Neuronal stem cell (in vitro differentiated cells): Measurements from ENCODE around the gene PDS5B.
A peak's percentile ranks its signal among the peaks of the same experiment; 100 is the strongest.

ENCODE experiments used
- DNase-seq: peaks from one replicate; pipeline ENCODE4 v3.0.0-alpha.2; 2013; ENCODE audit warnings: low spot score
- H2AFZ ChIP-seq: one replicate; pipeline ENCODE4 v1.6.1; 2013; ENCODE audit warnings: mild to moderate bottlenecking, low read length, inconsistent platforms
- H2AK5ac ChIP-seq: 2 replicates; pipeline ENCODE4 v1.6.1; 2013; ENCODE audit warnings: low read depth, mild to moderate bottlenecking, inconsistent platforms, low read length, moderate library complexity, mixed read lengths
- H2BK120ac ChIP-seq: 2 replicates; pipeline ENCODE4 v1.6.1; 2013; ENCODE audit warnings: low read depth, mild to moderate bottlenecking, inconsistent platforms, low read length, moderate library complexity, mixed read lengths
- H2BK12ac ChIP-seq: one replicate; pipeline ENCODE4 v1.6.1; 2013; ENCODE audit warnings: low read length, inconsistent platforms
- H2BK15ac ChIP-seq: 2 replicates; pipeline ENCODE4 v1.6.1; 2013; ENCODE audit warnings: mild to moderate bottlenecking, low read length, inconsistent platforms, mixed read lengths
- H2BK5ac ChIP-seq: one replicate; pipeline ENCODE4 v1.6.1; 2013; ENCODE audit warnings: inconsistent platforms, mild to moderate bottlenecking, low read length, moderate library complexity
- H3K14ac ChIP-seq: one replicate; pipeline ENCODE4 v1.6.1; 2013; ENCODE audit warnings: low read length, inconsistent platforms
- H3K18ac ChIP-seq: 2 replicates; pipeline ENCODE4 v1.6.1; 2013; ENCODE audit warnings: low read length, inconsistent platforms
- H3K23ac ChIP-seq: 2 replicates; pipeline ENCODE4 v1.6.1; 2013; ENCODE audit warnings: low read depth, mild to moderate bottlenecking, mixed read lengths, low read length, inconsistent platforms; ENCODE audit not compliant: poor library complexity
- H3K27ac ChIP-seq: replicated peaks from 3 replicates; pipeline ENCODE4 v1.5.1; 2013; ENCODE audit warnings: low read length, inconsistent platforms
- H3K27me3 ChIP-seq, 3 experiments: 2 replicates each; pipeline ENCODE4 v1.6.1; 2013; ENCODE audit warnings: low read length in 3 of 3, mild to moderate bottlenecking in 2 of 3, inconsistent platforms in 1 of 3, low read depth in 1 of 3, mixed read lengths in 1 of 3, moderate library complexity in 1 of 3; ENCODE audit not compliant: control insufficient read depth in 3 of 3, insufficient read depth in 3 of 3
- H3K36me3 ChIP-seq, 2 donors: replicated peaks in 1 of 2; 2 replicates each; pipeline ENCODE4 v1.6.1; 2013; ENCODE audit warnings: low read length in 2 of 2; ENCODE audit not compliant: control insufficient read depth in 2 of 2, insufficient read depth in 2 of 2
- H3K4ac ChIP-seq: 2 replicates; pipeline ENCODE4 v1.6.1; 2013; ENCODE audit warnings: inconsistent platforms, mild to moderate bottlenecking, low read length, moderate library complexity
- H3K4me1 ChIP-seq, 2 donors: 1 replicate in 1 of 2; 2 replicates in 1 of 2; pipeline ENCODE4 v1.6.1; 2013; ENCODE audit warnings: low read length in 2 of 2, low read depth in 1 of 2; ENCODE audit not compliant: control insufficient read depth in 2 of 2, insufficient read depth in 1 of 2
- H3K4me2 ChIP-seq: one replicate; pipeline ENCODE4 v1.6.1; 2013; ENCODE audit warnings: mild to moderate bottlenecking, low read length, inconsistent platforms; ENCODE audit not compliant: insufficient read depth, poor library complexity, severe bottlenecking
- H3K4me3 ChIP-seq, 2 donors: 2 replicates each; pipeline ENCODE4 v1.5.1; 2013; ENCODE audit warnings: low read length in 2 of 2, mild to moderate bottlenecking in 2 of 2, inconsistent platforms in 1 of 2, moderate library complexity in 1 of 2
- H3K79me1 ChIP-seq: one replicate; pipeline ENCODE4 v1.6.1; 2013; ENCODE audit warnings: low read depth, mild to moderate bottlenecking, inconsistent platforms, low read length, moderate library complexity
- H3K9ac ChIP-seq: one replicate; pipeline ENCODE4 v1.6.1; 2013; ENCODE audit warnings: mild to moderate bottlenecking, low read depth, low read length, inconsistent platforms; ENCODE audit not compliant: poor library complexity
- H3K9me3 ChIP-seq, 2 donors: replicated peaks in 1 of 2; 2 replicates each; pipeline versions ENCODE3 to v1.6.1; 2013; ENCODE audit warnings: low read length in 2 of 2, mild to moderate bottlenecking in 2 of 2, inconsistent platforms in 1 of 2, low read depth in 1 of 2, mixed read lengths in 1 of 2, moderate library complexity in 1 of 2; ENCODE audit not compliant: control insufficient read depth in 2 of 2, insufficient read depth in 1 of 2
- H4K8ac ChIP-seq: one replicate; pipeline ENCODE4 v1.6.1; 2013; ENCODE audit warnings: low read depth, mild to moderate bottlenecking, inconsistent platforms, low read length, moderate library complexity
- H4K91ac ChIP-seq: one replicate; pipeline ENCODE4 v1.6.1; 2013; ENCODE audit warnings: low read length, low read depth, mild to moderate bottlenecking, inconsistent platforms; ENCODE audit not compliant: poor library complexity
- WGBS, 2 donors: extraction: QIAGEN DNeasy Blood & Tissue Kit; methylation state at CpG; one replicate each; pipeline ENCODE4 v1.1.7; 2013; ENCODE audit warnings: missing lambda C conversion rate in 2 of 2, mixed read lengths in 1 of 2; ENCODE audit not compliant: insufficient read length in 2 of 2, insufficient replicate concordance in 1 of 2; ENCODE audit errors: extremely low coverage in 2 of 2; 5-methylcytosine and 5-hydroxymethylcytosine counted together

Gene PDS5B

GRCh38 chr13:32745509-32745908 lies 159.3 kb downstream of the PDS5B start:
- H2AFZ ChIP-seq: no peak overlapping the region
- H3K4me2 ChIP-seq: no peak overlapping the region
- no peak overlapping the region for H3K18ac ChIP-seq
- H3K36me3 ChIP-seq: peaks cover 6 to 98% of the 10 kb centered on the region in 2 donors
- H3K27ac ChIP-seq: no peak overlapping the region
- no peak overlapping the region for H4K91ac ChIP-seq
- H3K4me1 ChIP-seq: no peaks in the 10 kb centered on the region
- no peaks in the 10 kb centered on the region for H3K9me3 ChIP-seq
- H3K14ac ChIP-seq: no peak overlapping the region
- no peak overlapping the region for H2BK15ac ChIP-seq
- H3K9ac ChIP-seq: no peak overlapping the region
- H4K8ac ChIP-seq: no peak overlapping the region
- no peaks in the 10 kb centered on the region for H3K27me3 ChIP-seq
- no peak overlapping the region for H3K4me3 ChIP-seq
- DNase-seq: no peak
- H2AK5ac ChIP-seq: no peak overlapping the region
- no peak overlapping the region for H2BK120ac ChIP-seq
- H3K4ac ChIP-seq: no peak overlapping the region
- H3K79me1 ChIP-seq: no peaks in the 10 kb centered on the region
- no peak overlapping the region for H2BK5ac ChIP-seq
- WGBS, 2 donors: no CpG with 5 or more reads among the region's 1 CpG
- no peak overlapping the region for H3K23ac ChIP-seq
- no peak overlapping the region for H2BK12ac ChIP-seq

- H3K27ac ChIP-seq: no peak overlapping the region
- H2BK120ac ChIP-seq: no peak overlapping the region
- no peak overlapping the region for H2BK15ac ChIP-seq
- H3K4me1 ChIP-seq: no peaks in the 10 kb centered on the region
- no peak overlapping the region for H3K4me2 ChIP-seq
- H3K9ac ChIP-seq: no peak overlapping the region
- no peaks in the 10 kb centered on the region for H3K9me3 ChIP-seq
- H3K4ac ChIP-seq: no peak overlapping the region
- peak overlapping the region; percentile 0 for H4K91ac ChIP-seq
- no peak overlapping the region for H2AFZ ChIP-seq
- H3K79me1 ChIP-seq: no peaks in the 10 kb centered on the region
- no peak overlapping the region for H3K18ac ChIP-seq
- no peak overlapping the region for H4K8ac ChIP-seq
- H2BK5ac ChIP-seq: no peak overlapping the region
- no peak overlapping the region for H2BK12ac ChIP-seq
- no peak overlapping the region for H3K4me3 ChIP-seq
- H3K36me3 ChIP-seq: peaks cover 6 to 98% of the 10 kb centered on the region in 2 donors
- WGBS, 2 donors: no CpG with 5 or more reads among the region's 3 CpGs
- no peaks in the 10 kb centered on the region for H3K27me3 ChIP-seq
- H3K14ac ChIP-seq: no peak overlapping the region
- no peak for DNase-seq
- H2AK5ac ChIP-seq: no peak overlapping the region
- no peak overlapping the region for H3K23ac ChIP-seq
Observed at GRCh38 chr13:32746474-32746873, 160.2 kb downstream of the PDS5B start.

- no peak overlapping the region for H3K14ac ChIP-seq
- no peak for DNase-seq
- no peak overlapping the region for H3K9ac ChIP-seq
- no peak overlapping the region for H2BK12ac ChIP-seq
- H2BK15ac ChIP-seq: no peak overlapping the region
- H3K4me3 ChIP-seq: no peak overlapping the region
- H3K23ac ChIP-seq: no peak overlapping the region
- H3K27me3 ChIP-seq: no peaks in the 10 kb centered on the region
- no peak overlapping the region for H2BK120ac ChIP-seq
- no peak overlapping the region for H3K4ac ChIP-seq
- H3K9me3 ChIP-seq: no peaks in the 10 kb centered on the region
- no peaks in the 10 kb centered on the region for H3K4me1 ChIP-seq
- H2BK5ac ChIP-seq: no peak overlapping the region
- no CpG with 5 or more reads among the region's 2 CpGs for WGBS, 2 donors
- H4K91ac ChIP-seq: no peak overlapping the region
- H3K18ac ChIP-seq: no peak overlapping the region
- H2AFZ ChIP-seq: no peak overlapping the region
- H2AK5ac ChIP-seq: no peak overlapping the region
- H3K36me3 ChIP-seq: peaks cover 3 to 97% of the 10 kb centered on the region in 2 donors
- H3K4me2 ChIP-seq: no peak overlapping the region
- H4K8ac ChIP-seq: no peak overlapping the region
- H3K27ac ChIP-seq: no peak overlapping the region
- no peaks in the 10 kb centered on the region for H3K79me1 ChIP-seq
Observed at GRCh38 chr13:32748305-32748704, 162.1 kb downstream of the PDS5B start.

- Histone ChIP-seq H3K79me1 (no peaks in the 10 kb centered on the region), H3K36me3 (peaks cover 3 to 97% of the 10 kb centered on the region in 2 donors), H2BK5ac (no peak overlapping the region), H3K4me1 (no peaks in the 10 kb centered on the region), H3K9me3 (no peaks in the 10 kb centered on the region), H2BK120ac (no peak overlapping the region), H3K4me2 (no peak overlapping the region), H3K23ac (no peak overlapping the region), H3K27ac (no peak overlapping the region), H3K18ac (no peak overlapping the region), H2AFZ (no peak overlapping the region), H4K8ac (no peak overlapping the region), H4K91ac (no peak overlapping the region), H2AK5ac (no peak overlapping the region), H3K14ac (no peak overlapping the region), H3K27me3 (no peaks in the 10 kb centered on the region), H2BK15ac (no peak overlapping the region), H3K9ac (no peak overlapping the region), H3K4ac (no peak overlapping the region), H3K4me3 (no peak overlapping the region), H2BK12ac (no peak overlapping the region)
- WGBS, 2 donors: no CpG with 5 or more reads among the region's 4 CpGs
- DNase-seq: no peak
Observed at GRCh38 chr13:32751340-32751739, 165.1 kb downstream of the PDS5B start.
